OCI-LY7 (cell line): ENCODE data around the gene GRB10. TPM values are rescaled to one million over a fixed set of nuclear protein-coding genes. Genes with fewer than 3 reads are reported as not detected.

ENCODE experiments used
- BruUV-seq: library from RNA; stranded (reverse); fragments of 400-500 nt; replicated peaks from 2 replicates; lab custom pipeline; 2021; lab: Mats Ljungman, UMichigan
- CTCF ChIA-PET: fragments of 300-600 bp; sonication (Branson Sonifier 250); formaldehyde crosslinking; loops from one replicate; lab custom pipeline; 2022; ENCODE audit warnings: antibody characterized with exemption; ENCODE audit not compliant: unreplicated experiment; lab: Charles Lee
- POLR2A ChIA-PET: fragments of 300-600 bp; sonication (Branson Sonifier 250); formaldehyde crosslinking; loops from one replicate; lab custom pipeline; 2022; ENCODE audit warnings: antibody characterized with exemption; lab: Charles Lee
- DNase-seq: peaks from one replicate; pipeline ENCODE4 v3.0.0-alpha.2; 2015; ENCODE audit warnings: low spot score
- H2AFZ ChIP-seq: fragments of 200-600 bp; sonication (generic), shearing (Covaris generic); 2 replicates; pipeline ENCODE4 v1.6.1; 2014; ENCODE audit warnings: mild to moderate bottlenecking, antibody characterized with exemption, low read length, moderate library complexity
- H3K27ac ChIP-seq: fragments of 200-600 bp; sonication (generic); 2 replicates; pipeline ENCODE4 v1.5.1; 2014; ENCODE audit warnings: mixed run types, low read depth, mild to moderate bottlenecking, moderate library complexity, low read length, inconsistent platforms; ENCODE audit not compliant: poor library complexity, severe bottlenecking
- H3K36me3 ChIP-seq: fragments of 200-600 bp; sonication (generic); 2 replicates; pipeline ENCODE4 v1.6.1; 2014; ENCODE audit warnings: mild to moderate bottlenecking, antibody characterized with exemption, low read length, moderate library complexity, mixed read lengths; ENCODE audit not compliant: insufficient read depth
- H3K4me1 ChIP-seq: fragments of 200-600 bp; sonication (generic); 2 replicates; pipeline ENCODE4 v1.5.1; 2014; ENCODE audit warnings: mild to moderate bottlenecking, low read length; ENCODE audit not compliant: insufficient read depth, poor library complexity, severe bottlenecking
- H3K4me2 ChIP-seq: fragments of 200-600 bp; sonication (generic); 2 replicates; pipeline ENCODE4 v1.6.1; 2014; ENCODE audit warnings: mild to moderate bottlenecking, low read length
- H3K4me3 ChIP-seq: fragments of 200-600 bp; sonication (generic); 2 replicates; pipeline ENCODE4 v1.5.1; 2014; ENCODE audit warnings: mild to moderate bottlenecking, low read depth, low read length; ENCODE audit not compliant: poor library complexity, severe bottlenecking
- H3K79me2 ChIP-seq: fragments of 200-600 bp; sonication (generic); 2 replicates; pipeline ENCODE4 v1.6.1; 2016; ENCODE audit warnings: low read depth, mild to moderate bottlenecking, low read length, moderate library complexity, mixed read lengths; ENCODE audit not compliant: insufficient read depth
- H3K9me2 ChIP-seq: fragments of 200-600 bp; sonication (generic); 2 replicates; pipeline ENCODE4 v1.6.1; 2016; ENCODE audit warnings: mild to moderate bottlenecking, low read length, mixed read lengths; ENCODE audit not compliant: insufficient read depth
- H3K9me3 ChIP-seq: fragments of 200-600 bp; sonication (generic); 2 replicates; pipeline ENCODE4 v1.6.1; 2014; ENCODE audit warnings: mild to moderate bottlenecking, mixed run types, low read length, mixed read lengths
- H4K20me1 ChIP-seq: fragments of 200-600 bp; sonication (generic); 2 replicates; pipeline ENCODE4 v1.6.1; 2014; ENCODE audit warnings: mild to moderate bottlenecking, antibody characterized with exemption, low read length, moderate library complexity, mixed read lengths; ENCODE audit not compliant: insufficient read depth
- CTCF ChIP-seq: fragments of 200-600 bp; sonication (generic); conservative IDR thresholded peaks from 2 replicates; pipeline ENCODE4 v1.5.1; 2014; ENCODE audit warnings: mild to moderate bottlenecking, antibody characterized with exemption, low read length, moderate library complexity, mixed read lengths
- EZH2phosphoT487 ChIP-seq: fragments of 200-600 bp; sonication (generic); IDR thresholded peaks from 2 replicates; pipeline ENCODE4 v1.6.1; 2018; ENCODE audit warnings: low read depth, borderline replicate concordance, mild to moderate bottlenecking, mixed run types, antibody characterized with exemption, low read length, moderate library complexity, mixed read lengths
- intact Hi-C: fragments of 100-400 bp; cut with micrococcal nuclease; formaldehyde crosslinking; loops from one replicate; pipeline ENCODE4 v1.10.0; 2022; ENCODE audit not compliant: unreplicated experiment
- total RNA-seq, 2 experiments: library from RNA; depleted of rRNA in 1 of 2; stranded (reverse); fragments of >200 nt in 1 of 2; shearing (Covaris generic) in 1 of 2; gene quantifications; 2 replicates each; pipeline ENCODE4 v1.2.3, GENCODE V29; 2014 to 2022

Gene GRB10
- total RNA-seq, 2 experiments from 2014 or later, result not detected

DNA sequence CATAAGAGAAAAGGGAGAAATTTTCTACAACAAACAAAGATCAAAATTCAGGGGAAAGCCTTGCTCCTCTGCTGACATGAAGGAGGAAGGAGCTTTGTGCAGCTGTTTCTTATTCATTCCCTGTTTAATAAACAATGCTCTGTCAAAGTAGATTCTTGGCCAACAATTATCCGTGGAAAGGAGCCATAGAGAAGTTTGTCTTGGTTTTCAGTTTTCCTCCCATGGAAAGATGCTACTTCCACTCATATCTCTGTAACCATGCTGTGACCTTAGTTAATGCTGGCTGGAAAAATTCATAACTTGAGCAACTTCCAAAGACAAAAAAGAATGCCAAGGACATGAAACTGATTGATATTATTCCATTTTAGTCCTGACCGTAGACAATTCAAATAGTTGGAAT lies 225.6 kb downstream of the GRB10 start:
- H4K20me1 ChIP-seq, result no peaks in the 10 kb centered on the region
- H3K36me3 ChIP-seq, result no peaks in the 10 kb centered on the region
- DNase-seq, result no peak
- no peaks in the 10 kb centered on the region for H3K9me2 ChIP-seq
- no peak overlapping the region for H3K4me3 ChIP-seq
- no peak for TF ChIP-seq CTCF
- no peak for TF ChIP-seq EZH2phosphoT487
- H3K79me2 ChIP-seq, result no peaks in the 10 kb centered on the region
- H3K4me2 ChIP-seq, result no peak overlapping the region
- intact Hi-C loops, result no loop called here
- H3K9me3 ChIP-seq, result no peaks in the 10 kb centered on the region
- no peak overlapping the region for H2AFZ ChIP-seq
- BruUV-seq, result no TSS peak
- no peaks in the 10 kb centered on the region for H3K4me1 ChIP-seq
- no peak overlapping the region for H3K27ac ChIP-seq
- ChIA-PET POLR2A (no interaction called here), CTCF (no interaction called here)

DNA sequence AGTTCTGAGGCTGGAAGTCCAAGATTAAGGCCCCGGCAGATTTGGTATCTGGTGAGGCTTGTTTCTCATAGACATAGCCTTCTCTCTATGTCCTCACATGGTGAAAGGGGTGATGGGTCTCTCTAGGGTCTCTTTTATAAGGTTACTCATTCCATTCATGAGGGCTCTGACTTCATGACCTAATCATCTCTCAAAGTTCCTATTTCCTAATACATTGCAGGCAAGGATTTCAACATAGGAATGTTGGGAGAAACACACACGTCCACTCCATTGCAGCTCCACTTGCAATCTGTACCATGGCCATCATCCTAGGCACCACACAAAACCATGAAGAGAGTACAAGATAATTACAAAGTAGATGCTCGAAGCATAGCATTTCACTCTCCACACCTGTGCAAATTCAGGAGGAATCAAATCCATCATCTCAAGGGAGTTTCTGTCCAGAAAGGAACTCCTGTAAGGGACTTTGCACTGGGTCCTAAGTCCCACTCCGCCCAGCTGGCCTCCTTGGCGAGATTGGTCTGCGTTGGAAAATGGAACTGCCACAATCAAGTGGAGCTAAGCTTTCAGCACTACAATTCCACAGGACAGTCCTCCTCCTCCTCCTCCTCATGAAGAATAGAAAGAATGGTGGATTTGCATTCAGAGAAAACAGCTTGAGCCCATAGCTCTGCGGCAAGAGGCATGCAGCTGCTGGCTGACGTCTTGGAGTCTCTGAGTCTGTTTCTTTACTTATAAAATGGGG lies 226.3 kb downstream of the GRB10 start:
- no peak for TF ChIP-seq CTCF

GRCh38 chr7:50555594-50556140 lies 227.0 kb downstream of the GRB10 start:
- ChIA-PET POLR2A (no interaction called here), CTCF (no interaction called here)
- no peak for DNase-seq
- Histone ChIP-seq H3K79me2 (no peaks in the 10 kb centered on the region), H3K4me1 (no peaks in the 10 kb centered on the region), H3K9me2 (no peaks in the 10 kb centered on the region), H3K27ac (no peak overlapping the region), H3K4me2 (no peak overlapping the region), H3K36me3 (no peaks in the 10 kb centered on the region), H4K20me1 (no peaks in the 10 kb centered on the region), H2AFZ (no peak overlapping the region), H3K9me3 (no peaks in the 10 kb centered on the region), H3K4me3 (no peak overlapping the region)
- intact Hi-C loops, result no loop called here
- no TSS peak for BruUV-seq
- TF ChIP-seq EZH2phosphoT487 (no peak), CTCF (no peak)

More for the DNA sequence above, 226.3 kb downstream of the GRB10 start:
- intact Hi-C loops, result no loop called here
- no peak overlapping the region for H2AFZ ChIP-seq
- H3K4me1 ChIP-seq, result no peaks in the 10 kb centered on the region
- H3K4me3 ChIP-seq, result no peak overlapping the region
- H3K27ac ChIP-seq, result no peak overlapping the region
- DNase-seq, result no peak
- H3K79me2 ChIP-seq, result no peaks in the 10 kb centered on the region
- no peaks in the 10 kb centered on the region for H3K36me3 ChIP-seq
- H3K4me2 ChIP-seq, result no peak overlapping the region
- H3K9me3 ChIP-seq, result no peaks in the 10 kb centered on the region
- BruUV-seq, result no TSS peak
- no peaks in the 10 kb centered on the region for H3K9me2 ChIP-seq
- CTCF ChIA-PET, result no interaction called here
- POLR2A ChIA-PET, result no interaction called here
- H4K20me1 ChIP-seq, result no peaks in the 10 kb centered on the region
